RWPE2 (cell line): ENCODE results near the gene RPTOR.
"Not testable (repeated sequence)": the region's sequence is repeated elsewhere in the genome, so short reads cannot be mapped to it uniquely, and the experiment has no call there.

Experiments
- ATAC-seq: fragments of 200-7000 bp; cut with Tn5 transposase; 3 replicates; pipeline ENCODE4 v1.9.1; 2021; ENCODE audit warnings: low read depth
- DNase-seq: peaks from one replicate; pipeline ENCODE4 v3.0.0-alpha.2; 2020; ENCODE audit warnings: low spot score
- H3K27ac ChIP-seq: fragments of 450-650 bp; 2 replicates; pipeline ENCODE4 v1.5.1; 2017; ENCODE audit warnings: mild to moderate bottlenecking; ENCODE audit not compliant: poor library complexity, severe bottlenecking
- H3K27me3 ChIP-seq: fragments of 250-450 bp; sonication (Bioruptor Pico); 2 replicates; pipeline ENCODE4 v1.5.1; 2021; ENCODE audit warnings: mild to moderate bottlenecking, moderate library complexity; ENCODE audit not compliant: insufficient read depth, poor library complexity, severe bottlenecking
- H3K36me3 ChIP-seq: fragments of 250-450 bp; sonication (Bioruptor Pico); 2 replicates; pipeline ENCODE4 v1.5.1; 2020; ENCODE audit warnings: low read depth, mild to moderate bottlenecking, moderate library complexity
- H3K4me1 ChIP-seq: fragments of 250-450 bp; sonication (Bioruptor Pico); 2 replicates; pipeline ENCODE4 v1.5.1; 2021; ENCODE audit warnings: mild to moderate bottlenecking, moderate library complexity; ENCODE audit not compliant: insufficient read depth, poor library complexity, severe bottlenecking
- H3K4me3 ChIP-seq: fragments of 250-450 bp; sonication (Bioruptor Pico); 2 replicates; pipeline ENCODE4 v1.5.1; 2021; ENCODE audit warnings: mild to moderate bottlenecking, moderate library complexity; ENCODE audit not compliant: severe bottlenecking
- H3K9me3 ChIP-seq: fragments of 250-450 bp; sonication (Bioruptor Pico); 2 replicates; pipeline ENCODE4 v1.5.1; 2021; ENCODE audit warnings: mild to moderate bottlenecking, moderate library complexity; ENCODE audit not compliant: severe bottlenecking
- TF ChIP-seq, protein P1 (sequence below): fragments of 450-650 bp; IDR thresholded peaks from one replicate; pipeline ENCODE4 v1.5.1; 2017; ENCODE audit warnings: mild to moderate bottlenecking, moderate library complexity; ENCODE audit not compliant: poor library complexity, severe bottlenecking

The RPTOR gene

DNA sequence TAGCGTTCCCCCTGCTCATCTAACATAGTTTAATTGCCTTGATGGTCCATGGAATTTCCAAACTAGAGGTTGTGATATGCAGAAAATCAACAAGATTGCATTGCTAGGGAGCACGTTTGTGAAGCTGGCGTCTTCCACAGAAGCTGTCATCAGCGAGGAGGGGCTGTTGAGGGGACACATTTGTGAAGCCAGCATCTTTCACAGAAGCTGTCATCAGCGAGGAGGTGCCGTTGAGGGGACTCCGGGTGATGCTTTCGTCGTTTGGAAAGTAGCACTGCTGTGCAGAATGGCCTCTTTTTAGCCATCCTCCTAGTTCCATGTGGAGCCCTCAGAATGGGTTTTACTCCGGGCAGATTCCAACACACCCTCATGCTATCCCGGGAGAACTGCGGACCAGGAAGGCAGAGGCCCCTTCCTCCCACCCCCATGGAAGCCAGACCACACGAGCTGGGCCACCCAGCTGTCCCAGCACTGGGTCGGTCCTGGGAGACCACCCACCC, 327.4 kb downstream of the RPTOR start:
- DNase-seq (peak; percentile 32), ATAC-seq (no peak)
- Histone ChIP-seq H3K4me1 (no peaks in the 10 kb centered on the region), H3K9me3 (no peaks in the 10 kb centered on the region), H3K27me3 (no peaks in the 10 kb centered on the region), H3K27ac (no peak overlapping the region), H3K4me3 (no peak overlapping the region), H3K36me3 (peaks cover 10% of the 10 kb centered on the region)
- TF ChIP-seq, protein P1, sequence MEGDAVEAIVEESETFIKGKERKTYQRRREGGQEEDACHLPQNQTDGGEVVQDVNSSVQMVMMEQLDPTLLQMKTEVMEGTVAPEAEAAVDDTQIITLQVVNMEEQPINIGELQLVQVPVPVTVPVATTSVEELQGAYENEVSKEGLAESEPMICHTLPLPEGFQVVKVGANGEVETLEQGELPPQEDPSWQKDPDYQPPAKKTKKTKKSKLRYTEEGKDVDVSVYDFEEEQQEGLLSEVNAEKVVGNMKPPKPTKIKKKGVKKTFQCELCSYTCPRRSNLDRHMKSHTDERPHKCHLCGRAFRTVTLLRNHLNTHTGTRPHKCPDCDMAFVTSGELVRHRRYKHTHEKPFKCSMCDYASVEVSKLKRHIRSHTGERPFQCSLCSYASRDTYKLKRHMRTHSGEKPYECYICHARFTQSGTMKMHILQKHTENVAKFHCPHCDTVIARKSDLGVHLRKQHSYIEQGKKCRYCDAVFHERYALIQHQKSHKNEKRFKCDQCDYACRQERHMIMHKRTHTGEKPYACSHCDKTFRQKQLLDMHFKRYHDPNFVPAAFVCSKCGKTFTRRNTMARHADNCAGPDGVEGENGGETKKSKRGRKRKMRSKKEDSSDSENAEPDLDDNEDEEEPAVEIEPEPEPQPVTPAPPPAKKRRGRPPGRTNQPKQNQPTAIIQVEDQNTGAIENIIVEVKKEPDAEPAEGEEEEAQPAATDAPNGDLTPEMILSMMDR = no peak

DNA sequence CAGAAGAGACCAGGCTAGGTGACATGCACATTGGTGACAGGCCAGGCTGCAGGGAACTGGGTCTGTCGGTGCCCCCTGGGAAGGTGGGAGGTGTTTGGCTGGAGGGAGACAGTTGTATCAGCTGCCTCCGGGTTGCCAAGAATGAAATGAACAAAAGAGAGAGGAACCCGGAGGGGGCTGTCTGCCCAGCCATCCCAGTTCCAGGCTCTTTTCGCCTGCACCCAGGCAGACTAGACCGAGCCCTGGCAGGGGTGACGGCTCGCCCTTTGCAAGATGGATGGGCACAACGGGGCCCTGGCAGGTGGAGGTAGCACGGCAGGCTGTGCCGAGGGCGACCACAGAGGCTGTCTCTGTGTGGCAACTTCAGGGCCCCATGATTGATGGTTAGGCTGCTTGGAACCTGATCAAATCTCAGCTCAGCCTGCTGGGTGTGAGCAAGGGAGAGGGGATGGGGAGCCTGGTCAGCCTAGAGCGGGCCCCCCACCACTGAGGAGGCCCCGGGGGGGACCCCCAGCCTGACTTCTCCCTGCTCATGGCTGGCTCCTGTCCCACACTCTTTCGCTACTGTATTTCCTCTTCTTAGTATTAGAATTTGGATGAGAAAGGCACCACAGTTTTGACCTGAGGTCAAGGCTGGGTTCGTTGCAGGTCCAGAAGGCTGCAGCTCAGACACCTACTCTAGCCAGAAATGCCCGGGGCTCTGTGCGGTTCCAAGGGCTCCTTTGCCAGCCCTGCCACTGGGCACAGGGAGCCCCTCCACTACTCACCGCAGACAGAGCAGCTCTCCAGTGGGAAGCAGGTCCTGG, 328.1 kb downstream of the RPTOR start:
- H3K9me3 ChIP-seq = no peaks in the 10 kb centered on the region
- ATAC-seq = no peak
- TF ChIP-seq, protein P1 = no peak
- H3K27ac ChIP-seq = no peak overlapping the region
- peak; percentile 57 for DNase-seq
- no peak overlapping the region for H3K4me3 ChIP-seq
- no peaks in the 10 kb centered on the region for H3K4me1 ChIP-seq
- peaks cover 10% of the 10 kb centered on the region for H3K36me3 ChIP-seq
- no peaks in the 10 kb centered on the region for H3K27me3 ChIP-seq

DNA sequence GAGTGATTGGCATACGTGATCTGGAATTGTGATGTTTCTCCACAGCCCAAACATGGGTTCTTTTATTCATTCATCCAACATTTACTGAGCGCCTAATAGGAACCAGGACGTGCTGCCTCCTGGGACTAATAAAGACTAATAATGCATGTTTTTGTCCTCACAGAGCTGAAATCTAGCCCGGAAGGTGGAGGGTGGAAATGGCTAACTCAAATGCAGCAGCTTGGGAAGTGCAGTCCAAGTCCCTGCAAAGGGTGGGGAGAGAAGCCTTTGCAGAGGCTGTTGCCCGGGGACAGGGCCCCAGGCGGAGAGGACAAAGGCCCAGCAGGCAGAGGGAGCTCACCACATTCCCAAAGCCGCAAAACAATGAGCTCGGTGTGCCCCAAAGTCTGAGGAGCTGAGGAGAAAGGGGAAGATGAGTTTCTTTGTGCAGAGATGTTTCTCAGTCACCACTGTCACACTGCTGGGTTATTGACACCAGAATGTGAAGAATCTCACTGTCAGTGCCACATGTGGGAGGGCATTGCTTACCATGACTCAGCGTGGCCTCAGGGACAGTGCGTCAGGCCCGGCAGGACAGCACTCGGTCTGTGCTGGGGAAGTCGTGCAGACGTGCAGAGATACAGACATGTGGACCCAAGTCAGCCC, 328.8 kb downstream of the RPTOR start:
- H3K36me3 ChIP-seq = peaks cover 10% of the 10 kb centered on the region
- H3K4me3 ChIP-seq = no peak overlapping the region
- no peak overlapping the region for H3K27ac ChIP-seq
- no peak for ATAC-seq
- DNase-seq = peak; percentile 42
- H3K9me3 ChIP-seq = no peaks in the 10 kb centered on the region
- TF ChIP-seq, protein P1 = no peak
- no peaks in the 10 kb centered on the region for H3K4me1 ChIP-seq
- H3K27me3 ChIP-seq = no peaks in the 10 kb centered on the region

DNA sequence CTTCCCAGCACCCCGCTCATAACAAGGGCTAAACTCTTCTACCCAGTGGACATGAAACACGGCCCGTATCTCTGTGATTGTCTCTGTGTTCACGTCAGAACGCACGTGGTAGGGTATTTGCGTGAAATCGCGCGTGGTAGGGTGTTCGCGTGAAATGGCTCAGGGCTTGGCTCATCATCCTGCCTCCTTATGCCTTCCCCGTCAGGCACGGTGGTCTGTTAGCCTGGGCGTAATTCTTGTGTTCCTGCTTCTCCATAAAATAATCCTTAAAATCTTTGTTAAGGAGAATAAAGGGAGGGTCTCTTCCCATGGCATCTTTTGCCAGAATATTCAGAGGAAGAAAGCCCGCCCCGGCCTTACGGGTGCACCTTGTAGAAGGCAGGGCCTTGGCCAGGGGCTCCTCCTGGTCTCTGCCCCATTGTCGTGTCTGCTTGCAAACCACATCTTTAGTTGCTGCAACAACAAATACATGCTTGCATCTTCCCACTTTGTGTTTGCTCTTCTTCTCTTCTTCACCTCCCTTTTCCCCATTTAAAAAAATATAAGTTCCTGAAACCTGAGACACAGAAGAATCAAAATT, 330.3 kb downstream of the RPTOR start:
- no peaks in the 10 kb centered on the region for H3K4me1 ChIP-seq
- peaks cover 13% of the 10 kb centered on the region for H3K36me3 ChIP-seq
- no peak for ATAC-seq
- H3K27me3 ChIP-seq = no peaks in the 10 kb centered on the region
- TF ChIP-seq, protein P1 = no peak
- DNase-seq = peak; percentile 59
- H3K27ac ChIP-seq = no peak overlapping the region
- H3K4me3 ChIP-seq = no peak overlapping the region
- no peaks in the 10 kb centered on the region for H3K9me3 ChIP-seq

DNA sequence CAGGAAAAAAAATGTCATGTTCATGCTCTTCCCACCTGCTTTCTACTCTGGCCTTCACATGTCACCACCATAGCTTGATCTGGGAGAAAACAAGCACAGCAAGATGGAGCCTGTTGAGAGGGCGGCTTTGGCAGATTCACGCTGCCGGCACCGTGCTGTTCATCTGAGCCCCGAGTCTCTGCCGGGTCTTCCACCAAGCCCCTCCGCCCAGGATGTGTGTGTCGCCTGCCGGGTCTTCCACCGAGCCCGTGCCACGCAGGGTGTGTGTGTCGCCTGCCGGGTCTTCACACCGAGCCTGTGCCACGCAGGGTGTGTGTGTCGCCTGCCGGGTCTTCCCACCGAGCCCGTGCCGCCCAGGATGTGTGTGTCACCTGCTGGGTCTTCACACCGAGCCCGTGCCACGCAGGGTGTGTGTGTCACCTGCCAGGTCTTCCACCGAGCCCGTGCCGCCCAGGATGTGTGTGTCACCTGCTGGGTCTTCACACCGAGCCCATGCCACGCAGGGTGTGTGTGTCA, 330.9 kb downstream of the RPTOR start:
- H3K27me3 ChIP-seq, H3K9me3 ChIP-seq, H3K27ac ChIP-seq, H3K4me3 ChIP-seq, ATAC-seq, H3K4me1 ChIP-seq: not testable (repeated sequence)
- H3K36me3 ChIP-seq = peaks cover 17% of the 10 kb centered on the region
- DNase-seq = peak; percentile 22

DNA sequence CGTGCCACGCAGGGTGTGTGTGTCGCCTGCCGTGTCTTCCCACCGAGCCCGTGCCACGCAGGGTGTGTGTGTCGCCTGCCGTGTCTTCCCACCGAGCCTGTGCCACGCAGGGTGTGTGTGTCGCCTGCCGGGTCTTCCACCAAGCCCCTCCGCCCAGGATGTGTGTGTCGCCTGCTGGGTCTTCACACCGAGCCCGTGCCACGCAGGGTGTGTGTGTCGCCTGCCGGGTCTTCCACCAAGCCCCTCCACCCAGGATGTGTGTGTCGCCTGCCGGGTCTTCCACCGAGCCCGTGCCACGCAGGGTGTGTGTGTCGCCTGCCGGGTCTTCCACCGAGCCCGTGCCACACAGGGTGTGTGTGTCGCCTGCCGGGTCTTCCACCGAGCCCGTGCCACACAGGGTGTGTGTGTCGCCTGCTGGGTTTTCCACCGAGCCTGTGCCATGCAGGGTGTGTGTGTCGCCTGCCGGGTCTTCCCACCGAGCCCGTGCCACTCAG, 331.9 kb downstream of the RPTOR start:
- not testable (repeated sequence) for H3K4me3 ChIP-seq, H3K4me1 ChIP-seq, ATAC-seq, H3K27ac ChIP-seq, H3K9me3 ChIP-seq, H3K27me3 ChIP-seq
- peak; percentile 56 for DNase-seq
- H3K36me3 ChIP-seq = peaks cover 25% of the 10 kb centered on the region
